ENCODE results near the gene ATP6V0C.
A peak's percentile ranks its signal among the peaks of the same experiment; 100 is the strongest.

Gene ATP6V0C

DNA sequence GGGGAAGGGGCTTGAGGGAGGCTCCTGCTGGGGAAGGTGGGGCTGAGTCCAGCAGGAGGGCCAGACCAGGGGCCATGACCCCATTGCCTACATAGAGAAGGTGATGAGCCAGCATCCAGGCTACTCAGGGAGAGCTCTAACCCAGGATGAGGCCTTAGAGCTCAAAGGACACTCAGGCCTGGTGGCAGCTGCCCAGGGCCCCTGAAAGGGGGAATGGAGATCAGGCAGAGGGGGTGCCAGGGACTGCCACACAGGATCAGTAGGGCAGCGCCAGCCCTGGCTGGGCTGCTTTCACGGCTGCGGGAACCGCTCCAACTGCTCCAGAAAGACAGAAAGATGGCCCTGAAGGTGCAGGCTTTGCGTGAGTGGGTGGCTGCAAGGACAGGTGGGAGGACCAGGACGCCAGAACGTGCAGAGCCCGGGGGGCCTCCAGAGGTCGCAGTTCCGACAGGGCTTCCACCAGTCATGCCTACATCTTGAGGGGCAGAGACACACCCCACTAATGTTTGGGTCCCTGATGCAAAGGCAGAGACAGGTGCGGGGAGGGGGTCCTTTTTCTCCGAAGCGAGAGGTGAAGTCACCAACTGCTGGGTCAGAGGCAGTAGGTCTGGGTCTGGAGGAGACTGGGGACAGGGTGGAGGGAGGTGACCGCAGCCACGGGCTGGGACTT, 882 bp upstream of the ATP6V0C start:
- no peak for DNase-seq

- peak; percentile 42 for DNase-seq
Observed at GRCh38 chr16:2514333-2515179, 804 bp downstream of the ATP6V0C start.

DNA sequence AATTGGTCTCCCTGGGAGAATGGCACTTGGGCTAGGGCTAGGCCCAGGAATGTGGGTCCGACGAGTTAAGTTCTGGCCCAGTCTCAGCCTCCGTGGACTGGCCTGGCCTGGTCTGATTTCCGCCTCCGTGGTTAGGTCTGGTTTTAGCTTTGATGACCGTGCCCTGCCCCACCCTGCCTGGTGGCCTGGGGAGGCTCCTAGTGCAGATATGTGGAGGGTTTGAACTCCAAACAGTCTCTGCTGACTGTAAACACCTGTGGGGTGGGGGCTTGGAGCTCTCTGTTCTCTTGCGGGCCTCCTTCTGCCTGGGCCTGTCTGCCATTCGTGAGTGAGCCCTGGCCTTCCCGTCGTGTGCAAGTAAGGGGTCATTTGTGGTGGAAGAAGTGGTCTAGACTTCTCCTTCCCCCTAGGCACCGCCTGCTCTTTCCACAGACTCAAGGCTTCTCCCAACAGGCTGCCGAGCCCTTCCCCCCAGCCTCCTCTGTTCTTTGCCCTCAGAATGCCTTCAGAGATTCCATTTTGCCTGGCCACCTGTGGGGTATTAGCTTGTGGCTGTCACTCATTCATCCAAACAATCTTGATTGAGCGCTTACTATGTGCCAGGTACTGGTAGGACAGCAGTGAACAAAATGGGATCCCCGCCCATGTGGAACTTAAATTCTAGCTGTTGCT, 1.6 kb downstream of the ATP6V0C start:
- no peak for DNase-seq

GRCh38 chr16:2516391-2517240, 2.9 kb downstream of the ATP6V0C start:
- DNase-seq: no peak

DNA sequence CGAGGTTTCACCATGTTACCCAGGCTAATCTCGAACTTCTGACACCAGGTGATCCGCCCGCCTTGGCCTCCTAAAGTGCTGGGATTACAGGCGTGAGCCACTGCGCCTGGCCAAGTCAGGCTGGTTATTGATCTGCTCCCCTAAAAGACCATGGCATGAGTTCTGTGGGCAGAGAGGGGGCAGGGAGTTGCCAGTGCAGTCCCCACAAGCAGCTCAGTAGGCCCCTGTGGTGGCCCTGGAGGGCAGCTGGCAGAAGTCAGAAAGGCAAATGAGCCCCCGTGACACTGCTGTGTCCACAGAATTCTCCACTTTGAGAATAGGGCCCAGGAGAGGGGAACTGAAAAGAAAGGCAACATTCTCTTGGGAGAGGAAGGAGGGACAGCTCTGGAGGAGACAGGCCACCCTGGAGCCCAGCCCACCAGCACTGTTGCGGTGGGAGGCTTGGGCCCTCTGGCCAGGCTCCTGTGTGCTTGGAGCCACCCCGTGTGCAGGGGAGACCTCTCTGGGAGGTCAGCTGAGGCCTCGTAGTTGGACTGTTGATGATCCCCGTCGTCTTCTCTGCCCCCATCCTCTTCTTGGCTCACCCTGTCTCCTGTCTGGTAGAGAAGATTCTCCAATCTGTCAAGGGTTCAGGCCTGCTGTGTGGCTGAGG, 4.3 kb downstream of the ATP6V0C start:
- DNase-seq: no peak

- no peak for DNase-seq
Observed at GRCh38 chr16:2518823-2519710, 5.3 kb downstream of the ATP6V0C start.

GRCh38 chr16:2519711-2520080, 5.9 kb downstream of the ATP6V0C start:
- DNase-seq: no peak

- peak; percentile 83 for DNase-seq
Observed at GRCh38 chr16:2520097-2520783, 6.5 kb downstream of the ATP6V0C start, which contains the start of gene AMDHD2. AMDHD2 (plus strand) TSS chr16:2520371; CDS start chr16:2520459, 88 bp downstream.

GRCh38 chr16:2520784-2521531, 7.2 kb downstream of the ATP6V0C start:
- DNase-seq: peak; percentile 88

- no peak for DNase-seq
Observed at GRCh38 chr16:2523801-2524231, 10.1 kb downstream of the ATP6V0C start.

DNA sequence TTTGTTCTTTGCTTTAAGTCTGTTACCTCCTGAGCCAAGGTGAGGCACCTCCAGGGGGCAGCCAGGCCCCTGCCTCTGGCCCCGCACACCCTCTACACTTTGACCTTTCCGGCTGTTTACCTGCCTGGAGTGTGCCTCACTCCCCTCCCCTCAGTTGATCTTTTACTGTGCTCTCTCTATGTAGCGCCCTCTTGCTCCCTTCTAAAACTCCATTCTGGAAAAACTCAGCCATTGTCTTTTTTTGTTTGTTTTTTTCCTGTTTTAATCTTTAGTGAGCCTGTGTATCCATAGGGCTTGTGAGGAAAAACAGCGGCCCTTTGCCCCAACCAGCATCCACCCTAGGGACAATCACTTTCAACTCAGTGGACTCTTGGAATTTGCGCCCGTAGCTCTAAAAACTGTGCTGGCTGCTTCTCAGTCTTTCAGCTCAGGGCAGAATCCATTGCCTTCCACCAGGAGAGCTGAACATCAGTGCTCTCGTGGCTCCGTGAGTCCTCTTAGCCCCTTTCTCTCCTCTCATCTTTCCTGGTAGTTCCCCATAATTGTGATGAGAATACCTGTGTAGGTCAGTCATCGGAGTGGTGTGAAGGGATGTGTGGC, 10.7 kb downstream of the ATP6V0C start:
- no peak for DNase-seq

- DNase-seq: no peak
Observed at GRCh38 chr16:2526135-2526534, 12.4 kb downstream of the ATP6V0C start.

DNA sequence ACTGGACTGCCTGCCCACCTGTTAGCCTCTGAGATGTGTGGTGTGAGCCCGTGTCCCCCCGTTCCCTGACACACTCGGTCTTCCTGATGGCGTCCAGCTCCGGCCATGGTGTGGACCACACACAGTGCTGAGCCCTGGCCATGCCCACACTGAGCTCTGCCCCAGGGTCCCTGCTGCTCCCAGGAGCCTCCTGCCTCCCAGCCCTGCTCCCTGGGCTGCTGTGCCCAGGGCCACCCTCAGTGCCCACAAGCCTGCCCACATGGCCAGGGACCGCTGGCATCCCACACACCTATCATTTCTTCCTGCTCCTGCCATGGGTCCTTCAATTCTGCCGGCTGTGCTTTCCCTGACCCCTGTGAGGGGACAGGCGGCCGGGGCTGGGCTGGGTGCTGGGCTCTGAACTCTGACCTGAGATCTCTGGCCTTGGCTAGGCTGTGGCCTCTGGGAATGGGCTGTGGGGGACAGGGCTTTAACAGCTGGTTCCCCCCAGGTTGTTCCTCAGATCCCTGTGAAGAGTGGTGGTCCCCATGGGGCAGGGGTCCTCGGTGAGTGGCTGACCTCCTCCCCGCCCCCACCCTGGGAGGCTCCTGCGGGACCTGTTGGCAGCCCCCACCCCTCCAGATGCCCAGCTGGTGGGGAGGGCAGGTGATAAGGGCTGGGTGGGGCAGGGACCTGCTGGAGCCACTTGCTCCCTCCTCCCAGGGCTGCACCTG, 13.5 kb downstream of the ATP6V0C start:
- DNase-seq: no peak

DNA sequence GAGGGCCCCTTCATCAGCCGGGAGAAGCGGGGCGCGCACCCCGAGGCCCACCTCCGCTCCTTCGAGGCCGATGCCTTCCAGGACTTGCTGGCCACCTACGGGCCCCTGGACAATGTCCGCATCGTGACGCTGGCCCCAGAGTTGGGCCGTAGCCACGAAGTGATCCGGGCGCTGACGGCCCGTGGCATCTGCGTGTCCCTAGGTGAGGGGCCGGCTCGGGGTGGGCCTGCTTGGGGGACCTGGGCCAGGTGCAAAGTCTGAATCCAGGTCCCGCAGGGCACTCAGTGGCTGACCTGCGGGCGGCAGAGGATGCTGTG, 14.0 kb downstream of the ATP6V0C start:
- no peak for DNase-seq

- no peak for DNase-seq
Observed at GRCh38 chr16:2528161-2529060, 14.7 kb downstream of the ATP6V0C start.

DNA sequence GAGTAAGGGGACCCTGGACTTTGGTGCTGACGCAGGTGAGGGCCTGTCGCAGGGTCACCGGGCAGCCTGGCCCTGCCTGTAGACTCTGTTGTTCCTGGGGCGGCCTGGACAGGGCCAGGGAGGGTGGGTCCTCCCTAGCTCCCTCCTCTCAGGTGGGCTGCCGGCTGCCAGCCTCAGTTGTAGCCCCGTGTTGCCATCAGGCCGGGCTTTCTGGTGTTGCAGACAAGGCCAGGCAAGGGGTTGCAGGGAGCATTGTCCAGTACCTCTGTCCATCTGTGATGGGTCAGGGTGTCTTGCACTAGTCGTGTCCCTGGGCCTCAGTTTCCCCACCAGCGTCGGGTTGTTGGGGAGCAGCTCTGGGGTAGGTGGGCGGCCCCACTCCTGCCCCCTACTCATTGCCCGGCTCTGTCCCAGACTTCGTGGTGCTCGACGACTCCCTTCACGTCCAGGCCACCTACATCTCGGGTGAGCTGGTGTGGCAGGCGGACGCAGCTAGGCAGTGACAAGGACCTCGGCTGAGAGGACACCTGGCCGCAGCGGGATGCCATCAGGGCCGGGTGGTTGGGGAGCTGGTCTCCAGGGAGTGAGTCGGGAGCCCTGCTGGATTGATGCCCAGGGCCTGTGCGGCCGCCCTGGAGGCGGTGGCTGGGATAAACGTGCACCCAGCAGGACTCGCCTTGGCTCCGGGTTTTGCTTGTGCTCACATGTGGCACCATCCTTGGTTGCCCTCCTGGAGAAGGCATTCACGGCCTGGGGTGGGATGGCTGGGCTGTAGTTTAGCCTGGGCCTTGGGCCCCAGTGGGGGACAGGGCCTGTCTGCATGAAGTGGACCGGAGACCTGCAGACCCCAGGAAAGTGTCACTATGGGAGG, 15.5 kb downstream of the ATP6V0C start:
- no peak for DNase-seq
